HEK293 (cell line): Measurements from ENCODE around the gene ZDHHC13.

Source experiments
- ATF2 ChIP-seq: fragments of 450-650 bp; formaldehyde crosslinking; IDR thresholded peaks from 2 replicates; pipeline ENCODE4 v1.5.1; 2016; ENCODE audit warnings: missing biosample characterization, missing genetic modification characterization, low read depth
- BCL11B ChIP-seq: fragments of 450-650 bp; formaldehyde crosslinking; IDR thresholded peaks from 2 replicates; pipeline ENCODE4 v1.5.1; 2016; ENCODE audit warnings: low read depth, missing biosample characterization, missing genetic modification characterization
- MEIS1 ChIP-seq: sonication (generic); formaldehyde crosslinking; IDR thresholded peaks from 2 replicates; pipeline ENCODE4 v1.8.1; 2022; ENCODE audit warnings: missing genetic modification reagents, mild to moderate bottlenecking, borderline replicate concordance
- YY2 ChIP-seq: fragments of 450-650 bp; formaldehyde crosslinking; IDR thresholded peaks from 2 replicates; pipeline ENCODE4 v1.5.1; 2016; ENCODE audit warnings: missing biosample characterization, missing genetic modification characterization
- ZNF132 ChIP-seq: fragments of 450-650 bp; formaldehyde crosslinking; IDR thresholded peaks from 2 replicates; pipeline ENCODE4 v1.5.1; 2017; ENCODE audit warnings: missing biosample characterization, missing genetic modification characterization, borderline replicate concordance
- ZNF146 ChIP-seq: fragments of 450-650 bp; formaldehyde crosslinking; IDR thresholded peaks from 2 replicates; pipeline ENCODE4 v1.5.1; 2016; ENCODE audit warnings: missing biosample characterization, missing genetic modification characterization
- ZNF169 ChIP-seq: fragments of 450-650 bp; formaldehyde crosslinking; IDR thresholded peaks from 2 replicates; pipeline ENCODE4 v1.5.1; 2016; ENCODE audit warnings: missing biosample characterization, missing genetic modification characterization
- ZNF214 ChIP-seq: fragments of 450-650 bp; formaldehyde crosslinking; IDR thresholded peaks from 2 replicates; pipeline ENCODE4 v1.5.1; 2017; ENCODE audit warnings: missing biosample characterization, mild to moderate bottlenecking, missing genetic modification characterization, borderline replicate concordance
- ZNF223 ChIP-seq: fragments of 450-650 bp; formaldehyde crosslinking; IDR thresholded peaks from 2 replicates; pipeline ENCODE4 v1.5.1; 2016; ENCODE audit warnings: missing biosample characterization, missing genetic modification characterization
- ZNF324 ChIP-seq: fragments of 450-650 bp; formaldehyde crosslinking; IDR thresholded peaks from 2 replicates; pipeline ENCODE4 v1.5.1; 2016; ENCODE audit warnings: missing biosample characterization, missing genetic modification characterization
- ZNF404 ChIP-seq: fragments of 450-650 bp; formaldehyde crosslinking; IDR thresholded peaks from 2 replicates; pipeline ENCODE4 v1.5.1; 2017; ENCODE audit warnings: missing biosample characterization, missing genetic modification characterization
- ZNF449 ChIP-seq: fragments of 450-650 bp; formaldehyde crosslinking; IDR thresholded peaks from 2 replicates; pipeline ENCODE4 v1.5.1; 2017; ENCODE audit warnings: missing biosample characterization, mild to moderate bottlenecking, missing genetic modification characterization, moderate library complexity
- ZNF513 ChIP-seq: fragments of 450-650 bp; IDR thresholded peaks from 2 replicates; pipeline ENCODE4 v1.5.1; 2018; ENCODE audit warnings: missing biosample characterization, missing genetic modification characterization
- ZNF561 ChIP-seq: fragments of 450-650 bp; IDR thresholded peaks from 2 replicates; pipeline ENCODE4 v1.5.1; 2018; ENCODE audit warnings: missing biosample characterization, missing genetic modification characterization, borderline replicate concordance
- ZNF624 ChIP-seq: fragments of 450-650 bp; formaldehyde crosslinking; IDR thresholded peaks from 2 replicates; pipeline ENCODE4 v1.5.1; 2017; ENCODE audit warnings: missing biosample characterization, missing genetic modification characterization
- ZNF629 ChIP-seq: fragments of 450-650 bp; formaldehyde crosslinking; IDR thresholded peaks from 2 replicates; pipeline ENCODE4 v1.5.1; 2017; ENCODE audit warnings: missing biosample characterization, missing genetic modification characterization
- ZNF792 ChIP-seq: fragments of 450-650 bp; formaldehyde crosslinking; IDR thresholded peaks from 2 replicates; pipeline ENCODE4 v1.5.1; 2016; ENCODE audit warnings: missing biosample characterization, missing genetic modification characterization
- ZNF830 ChIP-seq: fragments of 450-650 bp; IDR thresholded peaks from 2 replicates; pipeline ENCODE4 v1.5.0; 2018; ENCODE audit warnings: missing biosample characterization, missing genetic modification characterization, low read depth, mild to moderate bottlenecking, moderate library complexity
- ZNF837 ChIP-seq: fragments of 450-650 bp; formaldehyde crosslinking; IDR thresholded peaks from 2 replicates; pipeline ENCODE4 v1.5.1; 2016; ENCODE audit warnings: missing biosample characterization, missing genetic modification characterization
- TF ChIP-seq, protein P1 (sequence below): fragments of 450-650 bp; formaldehyde crosslinking; IDR thresholded peaks from 2 replicates; pipeline ENCODE4 v1.5.1; 2016; ENCODE audit warnings: missing biosample characterization, missing genetic modification characterization, borderline replicate concordance
- TF ChIP-seq, protein P2 (sequence below): fragments of 450-650 bp; formaldehyde crosslinking; IDR thresholded peaks from 2 replicates; pipeline ENCODE4 v1.5.1; 2016; ENCODE audit warnings: missing biosample characterization, missing genetic modification characterization
- TF ChIP-seq, protein P3 (sequence below): fragments of 450-650 bp; formaldehyde crosslinking; IDR thresholded peaks from 2 replicates; pipeline ENCODE4 v1.5.1; 2016; ENCODE audit warnings: missing biosample characterization, missing genetic modification characterization
- TF ChIP-seq, protein P4 (sequence below): fragments of 450-650 bp; formaldehyde crosslinking; IDR thresholded peaks from 2 replicates; pipeline ENCODE4 v1.5.1; 2016; ENCODE audit warnings: missing biosample characterization, missing genetic modification characterization
- TF ChIP-seq, protein P5 (sequence below): fragments of 450-650 bp; formaldehyde crosslinking; optimal IDR thresholded peaks from 2 replicates; pipeline ENCODE3; 2016; ENCODE audit warnings: missing biosample characterization, mild to moderate bottlenecking, missing genetic modification characterization

ZDHHC13 gene

GRCh38 chr11:19093976-19094375 is 23.0 kb upstream of the ZDHHC13 start (continued):
- TF ChIP-seq, protein P1, sequence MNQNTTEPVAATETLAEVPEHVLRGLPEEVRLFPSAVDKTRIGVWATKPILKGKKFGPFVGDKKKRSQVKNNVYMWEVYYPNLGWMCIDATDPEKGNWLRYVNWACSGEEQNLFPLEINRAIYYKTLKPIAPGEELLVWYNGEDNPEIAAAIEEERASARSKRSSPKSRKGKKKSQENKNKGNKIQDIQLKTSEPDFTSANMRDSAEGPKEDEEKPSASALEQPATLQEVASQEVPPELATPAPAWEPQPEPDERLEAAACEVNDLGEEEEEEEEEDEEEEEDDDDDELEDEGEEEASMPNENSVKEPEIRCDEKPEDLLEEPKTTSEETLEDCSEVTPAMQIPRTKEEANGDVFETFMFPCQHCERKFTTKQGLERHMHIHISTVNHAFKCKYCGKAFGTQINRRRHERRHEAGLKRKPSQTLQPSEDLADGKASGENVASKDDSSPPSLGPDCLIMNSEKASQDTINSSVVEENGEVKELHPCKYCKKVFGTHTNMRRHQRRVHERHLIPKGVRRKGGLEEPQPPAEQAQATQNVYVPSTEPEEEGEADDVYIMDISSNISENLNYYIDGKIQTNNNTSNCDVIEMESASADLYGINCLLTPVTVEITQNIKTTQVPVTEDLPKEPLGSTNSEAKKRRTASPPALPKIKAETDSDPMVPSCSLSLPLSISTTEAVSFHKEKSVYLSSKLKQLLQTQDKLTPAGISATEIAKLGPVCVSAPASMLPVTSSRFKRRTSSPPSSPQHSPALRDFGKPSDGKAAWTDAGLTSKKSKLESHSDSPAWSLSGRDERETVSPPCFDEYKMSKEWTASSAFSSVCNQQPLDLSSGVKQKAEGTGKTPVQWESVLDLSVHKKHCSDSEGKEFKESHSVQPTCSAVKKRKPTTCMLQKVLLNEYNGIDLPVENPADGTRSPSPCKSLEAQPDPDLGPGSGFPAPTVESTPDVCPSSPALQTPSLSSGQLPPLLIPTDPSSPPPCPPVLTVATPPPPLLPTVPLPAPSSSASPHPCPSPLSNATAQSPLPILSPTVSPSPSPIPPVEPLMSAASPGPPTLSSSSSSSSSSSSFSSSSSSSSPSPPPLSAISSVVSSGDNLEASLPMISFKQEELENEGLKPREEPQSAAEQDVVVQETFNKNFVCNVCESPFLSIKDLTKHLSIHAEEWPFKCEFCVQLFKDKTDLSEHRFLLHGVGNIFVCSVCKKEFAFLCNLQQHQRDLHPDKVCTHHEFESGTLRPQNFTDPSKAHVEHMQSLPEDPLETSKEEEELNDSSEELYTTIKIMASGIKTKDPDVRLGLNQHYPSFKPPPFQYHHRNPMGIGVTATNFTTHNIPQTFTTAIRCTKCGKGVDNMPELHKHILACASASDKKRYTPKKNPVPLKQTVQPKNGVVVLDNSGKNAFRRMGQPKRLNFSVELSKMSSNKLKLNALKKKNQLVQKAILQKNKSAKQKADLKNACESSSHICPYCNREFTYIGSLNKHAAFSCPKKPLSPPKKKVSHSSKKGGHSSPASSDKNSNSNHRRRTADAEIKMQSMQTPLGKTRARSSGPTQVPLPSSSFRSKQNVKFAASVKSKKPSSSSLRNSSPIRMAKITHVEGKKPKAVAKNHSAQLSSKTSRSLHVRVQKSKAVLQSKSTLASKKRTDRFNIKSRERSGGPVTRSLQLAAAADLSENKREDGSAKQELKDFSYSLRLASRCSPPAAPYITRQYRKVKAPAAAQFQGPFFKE: no peak
- TF ChIP-seq ZNF132 (tag by site-specific recombination) (no peak), ZNF449 (tag by site-specific recombination) (no peak), ZNF830 (no peak), YY2 (tag by site-specific recombination) (no peak), ZNF214 (tag by site-specific recombination) (no peak), ZNF792 (tag by site-specific recombination) (no peak), ZNF146 (tag by site-specific recombination) (no peak), BCL11B (tag by site-specific recombination) (no peak), MEIS1 (CRISPR knock-in tag) (no peak), ZNF624 (no peak), ZNF513 (tag by site-specific recombination) (no peak), ZNF324 (tag by site-specific recombination) (no peak; the same call in 1 of the 2 replicates), ZNF404 (tag by site-specific recombination) (no peak), ZNF561 (tag by site-specific recombination) (no peak), ATF2 (tag by site-specific recombination) (no peak), ZNF223 (tag by site-specific recombination) (no peak), ZNF837 (tag by site-specific recombination) (no peak), ZNF629 (peak; percentile 50), ZNF169 (no peak)
- TF ChIP-seq, protein P2, sequence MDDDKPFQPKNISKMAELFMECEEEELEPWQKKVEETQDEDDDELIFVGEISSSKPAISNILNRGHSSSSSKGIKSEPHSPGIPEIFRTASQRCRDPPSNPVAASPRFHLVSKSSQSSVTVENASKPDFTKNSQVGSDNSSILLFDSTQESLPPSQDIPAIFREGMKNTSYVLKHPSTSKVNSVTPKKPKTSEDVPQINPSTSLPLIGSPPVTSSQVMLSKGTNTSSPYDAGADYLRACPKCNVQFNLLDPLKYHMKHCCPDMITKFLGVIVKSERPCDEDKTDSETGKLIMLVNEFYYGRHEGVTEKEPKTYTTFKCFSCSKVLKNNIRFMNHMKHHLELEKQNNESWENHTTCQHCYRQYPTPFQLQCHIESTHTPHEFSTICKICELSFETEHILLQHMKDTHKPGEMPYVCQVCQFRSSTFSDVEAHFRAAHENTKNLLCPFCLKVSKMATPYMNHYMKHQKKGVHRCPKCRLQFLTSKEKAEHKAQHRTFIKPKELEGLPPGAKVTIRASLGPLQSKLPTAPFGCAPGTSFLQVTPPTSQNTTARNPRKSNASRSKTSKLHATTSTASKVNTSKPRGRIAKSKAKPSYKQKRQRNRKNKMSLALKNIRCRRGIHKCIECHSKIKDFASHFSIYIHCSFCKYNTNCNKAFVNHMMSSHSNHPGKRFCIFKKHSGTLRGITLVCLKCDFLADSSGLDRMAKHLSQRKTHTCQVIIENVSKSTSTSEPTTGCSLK (tag by site-specific recombination): no peak
- TF ChIP-seq, protein P3, sequence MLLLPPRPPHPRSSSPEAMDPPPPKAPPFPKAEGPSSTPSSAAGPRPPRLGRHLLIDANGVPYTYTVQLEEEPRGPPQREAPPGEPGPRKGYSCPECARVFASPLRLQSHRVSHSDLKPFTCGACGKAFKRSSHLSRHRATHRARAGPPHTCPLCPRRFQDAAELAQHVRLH (tag by site-specific recombination): no peak
- TF ChIP-seq, protein P4, sequence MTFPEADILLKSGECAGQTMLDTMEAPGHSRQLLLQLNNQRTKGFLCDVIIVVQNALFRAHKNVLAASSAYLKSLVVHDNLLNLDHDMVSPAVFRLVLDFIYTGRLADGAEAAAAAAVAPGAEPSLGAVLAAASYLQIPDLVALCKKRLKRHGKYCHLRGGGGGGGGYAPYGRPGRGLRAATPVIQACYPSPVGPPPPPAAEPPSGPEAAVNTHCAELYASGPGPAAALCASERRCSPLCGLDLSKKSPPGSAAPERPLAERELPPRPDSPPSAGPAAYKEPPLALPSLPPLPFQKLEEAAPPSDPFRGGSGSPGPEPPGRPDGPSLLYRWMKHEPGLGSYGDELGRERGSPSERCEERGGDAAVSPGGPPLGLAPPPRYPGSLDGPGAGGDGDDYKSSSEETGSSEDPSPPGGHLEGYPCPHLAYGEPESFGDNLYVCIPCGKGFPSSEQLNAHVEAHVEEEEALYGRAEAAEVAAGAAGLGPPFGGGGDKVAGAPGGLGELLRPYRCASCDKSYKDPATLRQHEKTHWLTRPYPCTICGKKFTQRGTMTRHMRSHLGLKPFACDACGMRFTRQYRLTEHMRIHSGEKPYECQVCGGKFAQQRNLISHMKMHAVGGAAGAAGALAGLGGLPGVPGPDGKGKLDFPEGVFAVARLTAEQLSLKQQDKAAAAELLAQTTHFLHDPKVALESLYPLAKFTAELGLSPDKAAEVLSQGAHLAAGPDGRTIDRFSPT (tag by site-specific recombination): no peak
- TF ChIP-seq, protein P5, sequence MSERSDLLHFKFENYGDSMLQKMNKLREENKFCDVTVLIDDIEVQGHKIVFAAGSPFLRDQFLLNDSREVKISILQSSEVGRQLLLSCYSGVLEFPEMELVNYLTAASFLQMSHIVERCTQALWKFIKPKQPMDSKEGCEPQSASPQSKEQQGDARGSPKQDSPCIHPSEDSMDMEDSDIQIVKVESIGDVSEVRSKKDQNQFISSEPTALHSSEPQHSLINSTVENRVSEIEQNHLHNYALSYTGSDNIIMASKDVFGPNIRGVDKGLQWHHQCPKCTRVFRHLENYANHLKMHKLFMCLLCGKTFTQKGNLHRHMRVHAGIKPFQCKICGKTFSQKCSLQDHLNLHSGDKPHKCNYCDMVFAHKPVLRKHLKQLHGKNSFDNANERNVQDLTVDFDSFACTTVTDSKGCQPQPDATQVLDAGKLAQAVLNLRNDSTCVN: no peak
